Fibroblast of mammary gland (primary cell): Measurements from ENCODE around the gene CIAO3.

Experiments used
- DNase-seq: peaks from one replicate; pipeline ENCODE4 v3.0.0-alpha.2; 2010; ENCODE audit warnings: low read depth
- H3K4me3 ChIP-seq: 2 replicates; pipeline ENCODE4 v1.5.1; 2011; ENCODE audit warnings: low read depth, mild to moderate bottlenecking, low read length, moderate library complexity; ENCODE audit not compliant: control insufficient read depth
- TF ChIP-seq, protein P1 (sequence below): conservative IDR thresholded peaks from 2 replicates; pipeline ENCODE4 v1.5.1; 2011; ENCODE audit warnings: low read depth, low read length, inconsistent platforms; ENCODE audit not compliant: control insufficient read depth, insufficient read depth

The CIAO3 gene

DNA sequence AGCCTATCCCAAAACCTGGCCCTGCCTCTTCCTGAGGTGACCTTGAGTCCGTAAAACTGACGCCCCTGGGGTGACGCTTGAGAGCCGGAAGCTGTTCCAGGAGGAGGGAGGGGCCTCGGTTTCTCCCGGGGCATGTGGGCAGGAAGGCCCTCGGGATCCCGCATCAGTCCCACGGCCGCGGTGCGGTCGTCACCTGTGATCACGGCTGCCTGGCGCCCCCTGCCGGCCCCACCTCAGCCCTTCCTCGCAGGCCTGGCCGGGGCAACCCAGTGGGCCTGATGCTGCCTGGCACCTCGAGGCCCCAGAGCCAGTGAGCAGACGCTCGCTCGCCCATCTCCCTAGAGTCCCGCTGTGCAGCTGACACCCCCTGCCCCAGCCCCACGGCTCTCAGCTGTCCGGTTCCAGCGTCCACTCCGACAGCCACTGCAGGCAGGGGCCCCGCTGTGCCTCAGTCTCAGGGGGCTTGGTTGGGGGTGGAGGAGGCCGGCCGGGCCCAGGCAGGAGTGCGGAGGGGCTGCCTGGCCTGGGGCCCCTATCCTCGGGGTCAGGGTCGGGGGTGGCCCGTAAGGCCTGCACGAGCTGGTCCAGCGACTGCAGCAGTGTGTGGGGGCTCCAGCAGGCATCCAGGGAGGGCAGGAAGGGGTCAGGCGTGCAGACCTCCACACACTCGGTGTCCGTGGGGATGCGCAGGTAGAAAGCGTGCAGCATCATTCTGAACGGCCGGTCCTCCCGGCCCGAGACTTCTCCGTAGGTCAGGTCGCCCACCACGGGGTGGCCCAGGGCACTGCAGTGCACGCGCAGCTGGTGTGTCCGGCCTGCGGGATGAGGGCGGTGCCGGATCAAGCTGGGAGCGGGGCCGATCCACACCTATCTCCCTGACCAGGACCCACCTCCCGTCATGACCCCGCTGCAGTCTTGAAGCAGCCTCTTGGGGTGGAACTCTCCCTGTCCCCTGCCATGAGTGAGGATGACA, 45.1 kb upstream of the CIAO3 start:
- TF ChIP-seq, protein P1, sequence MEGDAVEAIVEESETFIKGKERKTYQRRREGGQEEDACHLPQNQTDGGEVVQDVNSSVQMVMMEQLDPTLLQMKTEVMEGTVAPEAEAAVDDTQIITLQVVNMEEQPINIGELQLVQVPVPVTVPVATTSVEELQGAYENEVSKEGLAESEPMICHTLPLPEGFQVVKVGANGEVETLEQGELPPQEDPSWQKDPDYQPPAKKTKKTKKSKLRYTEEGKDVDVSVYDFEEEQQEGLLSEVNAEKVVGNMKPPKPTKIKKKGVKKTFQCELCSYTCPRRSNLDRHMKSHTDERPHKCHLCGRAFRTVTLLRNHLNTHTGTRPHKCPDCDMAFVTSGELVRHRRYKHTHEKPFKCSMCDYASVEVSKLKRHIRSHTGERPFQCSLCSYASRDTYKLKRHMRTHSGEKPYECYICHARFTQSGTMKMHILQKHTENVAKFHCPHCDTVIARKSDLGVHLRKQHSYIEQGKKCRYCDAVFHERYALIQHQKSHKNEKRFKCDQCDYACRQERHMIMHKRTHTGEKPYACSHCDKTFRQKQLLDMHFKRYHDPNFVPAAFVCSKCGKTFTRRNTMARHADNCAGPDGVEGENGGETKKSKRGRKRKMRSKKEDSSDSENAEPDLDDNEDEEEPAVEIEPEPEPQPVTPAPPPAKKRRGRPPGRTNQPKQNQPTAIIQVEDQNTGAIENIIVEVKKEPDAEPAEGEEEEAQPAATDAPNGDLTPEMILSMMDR: peak; percentile 49
- H3K4me3 ChIP-seq: no peak overlapping the region
- DNase-seq: peak; percentile 47

DNA sequence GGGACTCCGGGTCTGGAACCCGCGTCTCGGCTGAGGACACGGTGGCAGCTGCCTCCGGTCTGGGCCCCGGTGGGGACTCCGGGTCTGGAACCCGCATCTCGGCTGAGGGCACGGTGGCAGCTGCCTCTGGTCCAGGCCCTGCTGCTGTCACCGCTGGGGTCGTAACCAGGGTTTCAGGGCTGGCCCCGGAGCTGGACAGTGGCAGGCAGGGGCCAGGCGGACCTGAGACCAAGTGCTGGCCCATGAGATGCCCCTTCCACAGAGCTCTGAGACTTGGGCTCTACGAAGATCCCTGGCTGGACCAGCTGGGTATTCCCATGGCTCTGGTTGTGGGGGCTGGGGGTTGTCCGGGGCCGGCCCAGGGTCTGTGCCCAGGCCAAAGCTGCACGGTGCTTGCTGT, 43.6 kb upstream of the CIAO3 start:
- TF ChIP-seq, protein P1: no peak
- DNase-seq: no peak
- H3K4me3 ChIP-seq: no peak overlapping the region

- DNase-seq: peak; percentile 24
- TF ChIP-seq, protein P1: no peak
- H3K4me3 ChIP-seq: no peak overlapping the region
Observed at GRCh38 chr16:783404-784161, 42.8 kb upstream of the CIAO3 start.

DNA sequence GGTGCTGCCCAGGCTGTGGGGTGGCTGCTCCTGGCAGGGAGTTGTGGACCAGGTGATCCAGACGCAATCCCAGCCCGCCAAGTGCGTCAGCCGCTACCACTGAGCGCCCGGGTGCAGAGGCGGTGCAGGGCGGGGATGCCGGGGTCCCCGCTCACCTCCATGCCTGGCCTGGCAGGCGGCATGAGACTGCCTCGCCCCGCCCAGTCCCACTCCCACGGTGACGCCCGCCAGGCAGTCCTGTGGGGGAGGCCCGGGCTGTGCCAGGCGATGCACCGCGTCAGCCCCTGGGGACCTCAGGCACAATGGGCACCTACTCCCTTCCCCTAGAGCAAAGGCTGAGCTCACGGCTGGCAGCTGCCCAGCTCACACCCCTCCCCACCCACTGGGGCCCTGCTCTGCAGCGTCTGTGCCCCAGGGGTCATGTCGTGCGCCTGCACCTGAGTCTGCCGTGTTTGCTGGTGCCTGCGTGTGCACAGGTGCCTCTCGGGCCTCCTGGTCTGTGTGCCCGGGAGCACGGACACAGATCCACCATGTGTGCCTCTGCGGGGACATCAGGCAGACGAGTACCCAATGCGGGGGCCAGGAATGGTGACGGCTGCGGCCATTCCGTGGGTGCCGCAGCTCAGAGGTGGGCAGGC, 42.1 kb upstream of the CIAO3 start:
- no peak for DNase-seq
- TF ChIP-seq, protein P1: no peak
- H3K4me3 ChIP-seq: no peak overlapping the region

DNA sequence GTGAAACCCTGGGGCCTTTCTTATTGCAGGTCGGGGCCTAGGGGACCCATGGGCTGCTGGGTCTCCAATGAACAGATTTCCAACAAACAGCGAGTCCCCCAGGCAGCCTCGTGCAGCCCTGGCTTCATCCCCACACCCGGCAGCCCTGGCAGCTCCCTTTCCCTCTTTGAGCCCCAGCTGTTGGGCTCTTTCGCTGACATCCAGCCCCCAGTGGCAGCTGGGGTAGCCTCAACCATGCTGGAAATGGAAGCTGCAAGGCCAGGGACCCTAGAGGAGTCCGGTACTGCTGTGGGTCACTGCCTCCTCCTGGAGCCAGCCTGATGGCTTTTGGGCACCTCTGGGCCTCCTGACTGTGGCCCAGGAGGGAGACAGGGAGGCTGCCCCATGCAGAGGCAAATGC, 41.5 kb upstream of the CIAO3 start:
- no peak overlapping the region for H3K4me3 ChIP-seq
- DNase-seq: no peak
- TF ChIP-seq, protein P1: no peak

- DNase-seq: no peak
- TF ChIP-seq, protein P1: no peak
- no peak overlapping the region for H3K4me3 ChIP-seq
Observed at GRCh38 chr16:781346-782010, 40.7 kb upstream of the CIAO3 start.
